ENCODE data around the gene DEGS1. TPM values are rescaled to one million over a fixed set of nuclear protein-coding genes. Genes with fewer than 3 reads are reported as not detected.

The DEGS1 gene
- total and polyA plus RNA-seq, 2 donors: 44.1 to 64.1 TPM

DNA sequence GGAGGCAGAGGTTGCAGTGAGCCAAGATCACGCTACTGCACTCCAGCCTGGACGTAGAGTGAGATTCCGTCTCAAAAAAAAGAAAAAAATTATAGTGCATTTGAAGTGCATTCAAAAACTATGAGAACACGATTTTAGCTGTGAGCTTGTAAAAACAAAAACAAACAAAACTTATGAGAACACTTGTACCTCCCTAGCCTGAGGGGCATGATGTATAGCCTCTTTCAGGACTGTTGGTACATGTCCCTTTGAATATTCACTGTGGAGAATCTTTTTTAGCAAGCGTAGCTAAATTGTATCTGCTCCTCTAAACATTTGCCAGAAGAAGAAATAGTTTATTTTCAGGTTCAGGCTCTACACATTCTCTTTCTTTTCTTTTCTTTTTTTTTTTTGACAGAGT is 9.5 kb upstream of the DEGS1 start:
- H3K36me3 ChIP-seq (ENCODE audit: control insufficient read depth in 2 of 2, insufficient read depth in 2 of 2, low read length in 1 of 2): no peaks in the 10 kb centered on the region
- H3K27ac ChIP-seq (ENCODE audit: low read depth in 1 of 2, low read length in 1 of 2): no peak overlapping the region
- peaks cover 0 to 2% of the 10 kb centered on the region in 2 donors for H3K27me3 ChIP-seq (ENCODE audit: control insufficient read depth in 2 of 2, insufficient read depth in 1 of 2, low read length in 1 of 2)
- WGBS: 96% methylated on average over 5 of the region's 5 CpGs
- no peak for DNase-seq (ENCODE audit: low read depth in 6 of 9, low spot score in 9 of 9)
- no peaks in the 10 kb centered on the region for H3K9me3 ChIP-seq (ENCODE audit: control insufficient read depth in 2 of 2, insufficient read depth in 1 of 2, low read length in 1 of 2)
- peaks cover 12 to 22% of the 10 kb centered on the region in 2 donors for H3K4me1 ChIP-seq (ENCODE audit: control insufficient read depth in 2 of 2, insufficient read depth in 2 of 2, low read length in 2 of 2)
- no peak overlapping the region for H3K4me3 ChIP-seq (ENCODE audit: low read length in 2 of 2)

DNA sequence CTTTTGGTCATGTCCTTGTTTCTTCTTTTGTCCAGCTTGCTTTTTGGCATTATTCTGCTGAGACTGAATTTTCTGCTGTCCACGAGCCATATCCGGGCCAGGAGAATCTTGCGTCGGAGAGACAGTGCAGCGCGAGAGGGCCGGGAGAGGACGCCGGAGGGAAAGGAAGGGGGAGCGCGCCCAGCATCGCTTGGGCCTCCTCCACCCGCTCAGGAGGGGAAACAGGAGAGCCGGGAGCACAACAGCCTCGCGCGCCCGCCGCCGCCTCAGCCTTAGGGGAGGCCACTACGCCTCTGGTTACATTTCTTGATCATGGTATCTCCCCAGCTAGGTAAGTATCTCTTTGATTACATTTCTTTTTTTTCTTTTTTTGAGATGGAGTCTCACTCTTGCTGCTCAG is 7.4 kb upstream of the DEGS1 start:
- DNase-seq (ENCODE audit: low read depth in 6 of 9, low spot score in 9 of 9): no peak
- no peaks in the 10 kb centered on the region for H3K36me3 ChIP-seq (ENCODE audit: control insufficient read depth in 2 of 2, insufficient read depth in 2 of 2, low read length in 1 of 2)
- no peaks in the 10 kb centered on the region for H3K9me3 ChIP-seq (ENCODE audit: control insufficient read depth in 2 of 2, insufficient read depth in 1 of 2, low read length in 1 of 2)
- H3K27me3 ChIP-seq (ENCODE audit: control insufficient read depth in 2 of 2, insufficient read depth in 1 of 2, low read length in 1 of 2): peaks cover 0 to 2% of the 10 kb centered on the region in 2 donors
- WGBS: 19% methylated on average over 21 of the region's 21 CpGs
- peaks cover under 1 to 5% of the 10 kb centered on the region in 2 donors for H3K4me1 ChIP-seq (ENCODE audit: control insufficient read depth in 2 of 2, insufficient read depth in 2 of 2, low read length in 2 of 2)
- no peak overlapping the region for H3K27ac ChIP-seq (ENCODE audit: low read depth in 1 of 2, low read length in 1 of 2)
- no peak overlapping the region for H3K4me3 ChIP-seq (ENCODE audit: low read length in 2 of 2)

DNA sequence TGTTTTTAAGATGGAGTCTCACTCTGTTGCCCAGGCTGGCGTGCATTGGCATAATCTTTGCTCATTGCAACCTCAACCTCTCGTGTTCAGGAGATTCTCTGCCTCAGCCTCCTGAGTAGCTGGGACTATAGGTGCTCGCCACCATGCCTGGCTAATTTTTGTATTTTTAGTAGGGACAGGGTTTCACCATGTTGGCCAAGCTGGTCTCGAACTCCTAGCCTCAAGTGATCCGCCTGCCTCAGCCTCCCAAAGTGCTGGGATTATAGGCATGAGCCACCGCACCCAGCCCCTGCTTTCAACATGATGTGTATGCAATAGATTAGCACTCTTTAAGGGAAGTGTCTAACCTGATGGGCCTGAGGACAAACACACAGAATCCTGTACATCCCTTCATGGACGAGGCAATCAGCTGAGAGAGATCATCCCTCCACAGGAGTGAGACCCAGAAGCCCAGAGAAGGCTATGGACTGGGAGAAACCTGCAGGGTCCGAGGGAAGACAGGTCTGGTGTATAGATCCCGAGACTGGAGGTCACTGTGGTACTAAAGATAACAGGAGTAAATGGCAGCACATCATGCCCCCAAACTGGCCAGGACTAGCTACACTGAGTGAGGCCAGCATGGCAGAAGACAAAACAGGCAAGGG is 5.6 kb upstream of the DEGS1 start:
- DNase-seq (ENCODE audit: low read depth in 6 of 9, low spot score in 9 of 9): no peak
- 97% methylated on average over 9 of the region's 9 CpGs for WGBS
- H3K27me3 ChIP-seq (ENCODE audit: control insufficient read depth in 2 of 2, insufficient read depth in 1 of 2, low read length in 1 of 2): peaks cover 0 to 2% of the 10 kb centered on the region in 2 donors
- no peak overlapping the region for H3K4me3 ChIP-seq (ENCODE audit: low read length in 2 of 2)
- peaks cover 5 to 18% of the 10 kb centered on the region in 2 donors for H3K4me1 ChIP-seq (ENCODE audit: control insufficient read depth in 2 of 2, insufficient read depth in 2 of 2, low read length in 2 of 2)
- no peaks in the 10 kb centered on the region for H3K9me3 ChIP-seq (ENCODE audit: control insufficient read depth in 2 of 2, insufficient read depth in 1 of 2, low read length in 1 of 2)
- H3K27ac ChIP-seq (ENCODE audit: low read depth in 1 of 2, low read length in 1 of 2): no peak overlapping the region
- no peaks in the 10 kb centered on the region for H3K36me3 ChIP-seq (ENCODE audit: control insufficient read depth in 2 of 2, insufficient read depth in 2 of 2, low read length in 1 of 2)

DNA sequence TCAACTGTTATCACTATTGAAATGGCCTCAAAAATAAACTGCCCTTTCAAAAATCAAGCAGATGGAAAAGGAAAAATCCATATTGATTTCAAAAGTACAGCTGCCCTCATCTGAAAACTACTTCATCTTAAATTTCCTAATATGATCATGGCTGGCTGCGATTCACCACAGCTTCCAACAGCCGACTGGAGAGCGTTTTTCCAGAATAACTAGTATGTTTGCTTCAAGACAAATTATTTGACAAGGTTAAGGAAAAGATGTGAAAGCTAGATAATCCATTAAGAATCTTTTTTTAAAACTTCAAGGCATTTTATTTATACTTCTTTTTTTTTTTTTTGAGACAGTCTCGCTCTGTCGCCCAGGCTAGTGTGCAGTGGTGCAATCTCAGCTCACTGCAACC is 4.1 kb upstream of the DEGS1 start:
- H3K27me3 ChIP-seq (ENCODE audit: control insufficient read depth in 2 of 2, insufficient read depth in 1 of 2, low read length in 1 of 2): peaks cover 0 to 2% of the 10 kb centered on the region in 2 donors
- H3K4me1 ChIP-seq (ENCODE audit: control insufficient read depth in 2 of 2, insufficient read depth in 2 of 2, low read length in 2 of 2): peaks cover 10 to 23% of the 10 kb centered on the region in 2 donors
- DNase-seq (ENCODE audit: low read depth in 6 of 9, low spot score in 9 of 9): no peak
- 96% methylated on average over 5 of the region's 5 CpGs for WGBS
- H3K9me3 ChIP-seq (ENCODE audit: control insufficient read depth in 2 of 2, insufficient read depth in 1 of 2, low read length in 1 of 2): no peaks in the 10 kb centered on the region
- no peaks in the 10 kb centered on the region for H3K36me3 ChIP-seq (ENCODE audit: control insufficient read depth in 2 of 2, insufficient read depth in 2 of 2, low read length in 1 of 2)
- H3K4me3 ChIP-seq (ENCODE audit: low read length in 2 of 2): no peak overlapping the region
- no peak overlapping the region for H3K27ac ChIP-seq (ENCODE audit: low read depth in 1 of 2, low read length in 1 of 2)

DNA sequence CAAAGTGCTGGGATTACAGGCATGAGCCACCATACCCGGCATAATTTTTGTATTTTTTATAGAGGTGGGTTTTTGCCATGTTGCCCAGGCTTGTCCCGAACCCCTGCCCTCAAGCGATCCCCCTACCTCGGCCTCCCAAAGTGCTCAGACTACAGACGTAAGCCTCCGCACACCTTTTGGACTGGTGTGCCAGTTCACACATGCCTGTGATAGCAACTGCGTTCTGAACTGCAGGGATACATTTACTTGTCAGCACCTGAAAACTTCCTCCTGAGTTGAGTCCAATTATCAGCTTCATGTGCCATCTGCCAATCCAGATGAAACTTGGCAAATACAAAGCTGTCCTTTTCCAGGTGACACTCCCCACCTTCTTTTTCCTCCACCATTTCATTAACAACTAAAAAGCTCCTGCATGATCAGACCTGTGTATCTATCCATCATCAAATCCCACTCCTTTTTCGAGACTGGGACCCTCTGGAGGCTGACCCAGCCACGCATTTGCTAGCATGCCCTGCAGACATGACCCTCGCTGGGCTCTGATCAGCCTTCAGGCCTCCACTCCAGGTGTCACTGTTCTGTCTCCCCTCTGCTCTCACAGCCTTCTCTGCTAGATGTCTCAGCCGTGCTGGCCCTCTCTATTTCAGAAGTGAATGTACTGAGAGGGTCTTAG is 2.1 kb upstream of the DEGS1 start:
- Histone ChIP-seq H3K27ac (ENCODE audit: low read depth in 1 of 2, low read length in 1 of 2) (peak overlapping the region in 1 of 2 donors; percentile 18), H3K4me1 (ENCODE audit: control insufficient read depth in 2 of 2, insufficient read depth in 2 of 2, low read length in 2 of 2) (peaks cover 18 to 31% of the 10 kb centered on the region in 2 donors), H3K27me3 (ENCODE audit: control insufficient read depth in 2 of 2, insufficient read depth in 1 of 2, low read length in 1 of 2) (no peaks in the 10 kb centered on the region), H3K4me3 (ENCODE audit: low read length in 2 of 2) (no peak overlapping the region), H3K9me3 (ENCODE audit: control insufficient read depth in 2 of 2, insufficient read depth in 1 of 2, low read length in 1 of 2) (no peaks in the 10 kb centered on the region), H3K36me3 (ENCODE audit: control insufficient read depth in 2 of 2, insufficient read depth in 2 of 2, low read length in 1 of 2) (no peaks in the 10 kb centered on the region)
- WGBS: 94% methylated on average over 11 of the region's 11 CpGs
- no peak for DNase-seq (ENCODE audit: low read depth in 6 of 9, low spot score in 9 of 9)

DNA sequence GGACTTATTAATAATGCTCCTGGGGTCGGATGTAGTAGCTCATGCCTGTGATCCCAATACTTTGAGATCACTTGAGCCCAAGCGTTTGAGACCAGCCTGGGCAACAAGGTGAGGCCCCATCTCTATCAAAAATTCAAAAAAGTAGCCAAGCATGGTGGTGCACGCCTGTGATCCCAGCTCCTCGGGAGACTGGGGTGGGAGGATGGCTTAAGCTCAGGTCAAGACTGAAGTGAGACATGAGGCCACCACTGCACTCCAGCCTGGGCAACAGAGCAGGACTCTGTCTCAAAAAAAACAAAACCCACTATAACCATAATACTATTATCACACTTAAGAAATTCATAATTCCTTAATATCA is 1.6 kb upstream of the DEGS1 start:
- H3K4me1 ChIP-seq (ENCODE audit: control insufficient read depth in 2 of 2, insufficient read depth in 2 of 2, low read length in 2 of 2): peaks cover 18 to 30% of the 10 kb centered on the region in 2 donors
- H3K27me3 ChIP-seq (ENCODE audit: control insufficient read depth in 2 of 2, insufficient read depth in 1 of 2, low read length in 1 of 2): no peaks in the 10 kb centered on the region
- H3K4me3 ChIP-seq (ENCODE audit: low read length in 2 of 2): no peak overlapping the region
- WGBS: 98% methylated on average over 4 of the region's 4 CpGs
- H3K36me3 ChIP-seq (ENCODE audit: control insufficient read depth in 2 of 2, insufficient read depth in 2 of 2, low read length in 1 of 2): no peaks in the 10 kb centered on the region
- H3K9me3 ChIP-seq (ENCODE audit: control insufficient read depth in 2 of 2, insufficient read depth in 1 of 2, low read length in 1 of 2): no peaks in the 10 kb centered on the region
- no peak overlapping the region for H3K27ac ChIP-seq (ENCODE audit: low read depth in 1 of 2, low read length in 1 of 2)
- DNase-seq (ENCODE audit: low read depth in 6 of 9, low spot score in 9 of 9): no peak

DNA sequence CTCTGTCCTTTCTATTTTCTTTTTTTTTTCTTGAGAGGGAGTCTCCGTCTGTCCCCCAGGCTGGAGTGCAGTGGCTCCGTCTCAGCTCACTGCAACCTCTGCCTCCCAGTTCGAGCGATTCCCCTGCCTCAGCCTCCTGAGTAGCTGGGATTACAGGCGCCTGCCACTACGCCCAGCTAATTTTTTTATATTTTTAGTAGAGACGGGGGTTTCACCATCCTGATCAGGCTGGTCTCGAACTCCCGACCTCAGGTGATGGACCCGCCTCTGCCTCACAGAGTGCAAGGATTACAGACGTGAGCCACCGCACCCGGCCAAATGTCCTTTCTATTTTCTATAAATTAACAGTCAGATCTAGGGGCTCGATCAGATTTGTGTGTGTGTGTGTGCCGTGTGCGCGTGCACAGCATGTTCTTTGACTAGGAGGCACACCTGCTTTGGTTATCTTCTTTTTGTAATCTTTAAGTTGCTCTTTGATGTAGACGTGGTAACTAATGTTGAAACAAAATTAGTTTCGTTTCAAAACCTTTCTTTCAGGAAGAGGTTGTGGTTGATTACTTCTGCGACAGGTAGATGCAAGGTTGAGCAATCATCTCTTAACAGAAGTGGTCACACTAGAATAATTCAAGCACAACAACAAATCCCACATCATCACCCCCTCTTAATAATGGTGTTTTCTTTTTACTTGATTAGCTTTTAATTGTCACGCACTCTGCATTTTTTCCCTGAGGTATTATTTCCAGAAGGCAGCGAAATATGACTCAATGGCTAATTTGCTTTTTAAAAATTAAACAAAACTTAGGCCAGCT is 779 bp upstream of the DEGS1 start:
- peak in 6 of 9 donors; percentile 49 to 82 (median 57) for DNase-seq (ENCODE audit: low read depth in 6 of 9, low spot score in 9 of 9)
- H3K9me3 ChIP-seq (ENCODE audit: control insufficient read depth in 2 of 2, insufficient read depth in 1 of 2, low read length in 1 of 2): no peaks in the 10 kb centered on the region
- H3K27ac ChIP-seq (ENCODE audit: low read depth in 1 of 2, low read length in 1 of 2): peak overlapping the region; percentile 91 to 93
- H3K4me1 ChIP-seq (ENCODE audit: control insufficient read depth in 2 of 2, insufficient read depth in 2 of 2, low read length in 2 of 2): peaks cover 18 to 30% of the 10 kb centered on the region in 2 donors
- peaks cover 0 to under 1% of the 10 kb centered on the region in 2 donors for H3K36me3 ChIP-seq (ENCODE audit: control insufficient read depth in 2 of 2, insufficient read depth in 2 of 2, low read length in 1 of 2)
- H3K4me3 ChIP-seq (ENCODE audit: low read length in 2 of 2): peak overlapping the region; percentile 81 to 93
- WGBS: 43% methylated on average over 22 of the region's 22 CpGs
- H3K27me3 ChIP-seq (ENCODE audit: control insufficient read depth in 2 of 2, insufficient read depth in 1 of 2, low read length in 1 of 2): no peaks in the 10 kb centered on the region

DNA sequence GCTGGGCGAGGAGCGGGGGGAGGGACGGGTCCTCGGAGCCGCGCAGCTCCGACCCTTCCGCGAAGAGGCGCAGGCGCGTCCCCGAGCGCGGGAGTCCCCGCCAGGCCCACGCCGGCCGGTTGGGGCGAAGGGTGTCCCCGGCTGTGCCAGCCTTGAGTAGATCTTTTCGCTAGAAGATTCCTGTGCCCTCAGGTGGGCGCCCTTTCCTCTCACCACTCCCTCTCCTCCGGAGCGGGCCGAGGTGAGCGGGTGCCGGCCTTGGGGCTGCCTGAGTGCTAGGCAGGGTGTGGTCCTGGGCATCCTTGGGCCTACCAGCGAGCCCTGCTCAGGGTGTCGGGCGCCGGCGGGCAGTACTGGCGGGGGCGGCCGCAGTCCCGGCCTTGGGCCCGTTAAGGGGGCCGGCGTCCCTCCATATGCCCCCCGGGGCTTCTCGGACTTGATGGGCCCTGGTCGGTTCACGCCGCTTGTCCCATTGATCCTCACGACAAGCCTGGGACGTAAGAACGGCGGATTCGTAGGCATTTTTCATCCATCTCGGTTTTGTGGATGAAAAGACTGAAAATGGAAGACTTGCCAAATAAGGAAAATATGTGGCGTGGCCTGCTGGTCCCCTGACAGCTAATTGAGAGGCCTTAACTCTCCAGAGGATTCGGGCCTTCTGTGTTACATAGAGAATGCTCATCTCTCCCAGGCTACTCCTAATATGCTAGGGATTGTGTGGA is 712 bp downstream of the DEGS1 start:
- DNase-seq (ENCODE audit: low read depth in 6 of 9, low spot score in 9 of 9): peak in 6 of 9 donors; percentile 29 to 73 (median 46)
- Histone ChIP-seq H3K27ac (ENCODE audit: low read depth in 1 of 2, low read length in 1 of 2) (peak overlapping the region; percentile 78 to 93), H3K36me3 (ENCODE audit: control insufficient read depth in 2 of 2, insufficient read depth in 2 of 2, low read length in 1 of 2) (peaks cover 0 to 4% of the 10 kb centered on the region in 2 donors), H3K4me1 (ENCODE audit: control insufficient read depth in 2 of 2, insufficient read depth in 2 of 2, low read length in 2 of 2) (peaks cover 18 to 30% of the 10 kb centered on the region in 2 donors), H3K4me3 (ENCODE audit: low read length in 2 of 2) (peak overlapping the region; percentile 81 to 93), H3K27me3 (ENCODE audit: control insufficient read depth in 2 of 2, insufficient read depth in 1 of 2, low read length in 1 of 2) (no peaks in the 10 kb centered on the region), H3K9me3 (ENCODE audit: control insufficient read depth in 2 of 2, insufficient read depth in 1 of 2, low read length in 1 of 2) (no peaks in the 10 kb centered on the region)
- 3% methylated on average over 53 of the region's 53 CpGs for WGBS

Measured in thymus (tissue), 11 donors.